Ammon's horn (tissue), 1 donor: ENCODE data around the gene U2AF2.
A peak's percentile ranks its signal among the peaks of the same experiment; 100 is the strongest.

Experiments used
- DNase-seq: peaks from one replicate; pipeline ENCODE4 v3.0.0-alpha.2; 2016; ENCODE audit warnings: low spot score

Gene U2AF2

DNA sequence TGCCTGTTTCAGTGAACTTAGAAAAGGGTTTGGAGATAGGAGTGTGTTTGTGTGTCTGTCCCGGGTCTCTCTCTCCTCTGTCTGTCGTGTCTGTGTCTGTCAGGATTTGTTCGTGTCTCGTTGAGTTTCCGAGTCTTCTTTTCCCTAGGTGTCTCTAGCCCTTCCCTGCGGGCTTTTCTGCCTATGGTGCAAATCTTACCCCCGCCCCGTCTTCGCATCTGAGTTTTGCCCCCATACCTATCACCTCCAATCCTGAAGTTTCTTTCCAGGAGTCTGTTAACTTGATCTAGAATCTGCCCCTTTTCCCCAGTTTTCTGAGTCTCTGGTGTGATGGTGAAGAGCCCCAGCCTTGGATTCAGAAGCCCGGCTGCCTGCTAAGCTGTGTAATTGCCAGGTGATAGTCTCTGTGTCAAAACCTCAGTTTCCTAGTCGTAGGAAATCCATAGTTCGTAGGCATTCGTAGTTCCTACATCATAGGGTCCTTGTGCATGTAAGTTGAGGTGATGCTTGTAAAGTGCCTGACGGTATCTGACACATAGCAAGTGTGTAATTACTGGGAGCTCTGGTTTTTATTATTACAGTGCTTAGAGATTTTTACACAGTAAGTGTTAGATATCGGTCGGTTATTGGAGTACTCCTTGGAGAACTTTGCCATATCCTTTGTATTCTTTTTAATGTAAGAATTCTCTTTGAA, 21.0 kb downstream of the U2AF2 start:
- no peak for DNase-seq

DNA sequence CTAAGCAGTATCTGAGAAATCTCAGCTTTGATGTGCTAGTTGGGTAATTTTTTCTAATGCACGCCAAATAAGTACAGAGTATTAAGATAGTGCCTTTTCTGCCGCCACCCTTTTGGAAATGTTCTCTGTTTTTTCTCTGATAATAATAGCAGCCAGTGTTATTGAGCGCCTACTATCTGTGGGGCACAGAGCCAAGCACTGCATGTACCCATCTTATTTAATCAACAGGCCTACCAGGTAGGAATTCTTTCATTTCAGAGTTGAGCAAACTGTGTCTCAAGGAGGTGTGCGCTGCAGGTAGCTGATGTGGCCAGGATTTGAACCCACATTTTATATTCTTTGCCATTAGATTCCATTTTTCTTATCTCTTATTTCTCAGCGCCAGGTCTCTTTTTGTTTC, 21.5 kb downstream of the U2AF2 start:
- DNase-seq, result peak; percentile 28

DNA sequence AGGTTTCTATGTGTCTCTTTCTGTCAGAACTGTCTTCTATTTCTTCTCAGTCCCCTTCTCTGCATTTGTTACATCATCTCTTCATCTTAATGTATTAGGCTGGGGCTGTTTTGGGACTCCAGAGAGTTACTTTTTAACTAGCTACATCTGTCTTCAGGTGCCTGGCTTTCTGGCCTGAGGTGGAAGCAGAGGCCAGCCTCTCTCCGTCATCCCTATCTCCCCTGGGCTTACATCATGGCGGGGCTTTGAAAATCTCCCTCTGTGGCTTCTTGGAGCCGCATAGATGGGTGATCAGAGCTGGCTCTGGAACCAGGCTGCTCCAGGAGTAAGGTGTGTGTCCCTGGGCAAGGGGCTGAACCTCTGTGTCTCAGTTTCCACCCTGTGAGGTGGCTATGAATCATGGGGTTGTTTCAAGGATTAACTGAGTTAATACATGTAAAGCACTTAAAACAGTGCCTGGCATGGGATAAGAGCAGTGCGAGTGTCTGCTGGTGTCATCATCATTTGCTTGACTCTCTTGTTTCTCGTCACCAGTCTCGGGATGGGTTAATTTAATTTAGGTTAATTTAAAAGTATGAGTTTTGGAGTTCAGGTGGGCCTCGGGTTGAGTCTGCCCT, 22.2 kb downstream of the U2AF2 start:
- no peak for DNase-seq

DNA sequence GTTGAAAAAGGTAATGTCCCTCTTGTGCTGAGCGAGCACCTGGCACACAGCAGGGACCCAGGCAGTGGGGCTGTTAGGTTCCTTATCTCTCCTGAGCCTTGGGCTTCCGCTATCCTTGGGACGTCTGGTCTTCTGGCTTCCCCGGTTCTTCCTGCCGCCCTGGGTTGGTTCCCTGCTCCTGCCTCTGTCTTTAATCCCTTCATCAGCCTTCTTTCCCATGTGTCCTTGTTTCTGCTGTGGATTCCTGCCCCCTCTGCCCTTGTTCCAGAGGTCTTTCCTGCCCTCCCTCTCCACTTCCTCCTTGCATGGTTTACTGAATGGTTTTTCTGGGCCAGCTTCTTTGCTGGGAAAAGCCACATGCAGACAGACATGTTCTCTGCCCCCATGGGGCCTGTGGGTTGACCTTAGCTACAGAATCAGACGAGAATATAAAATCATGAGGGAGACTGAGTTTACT, 22.8 kb downstream of the U2AF2 start:
- no peak for DNase-seq

DNA sequence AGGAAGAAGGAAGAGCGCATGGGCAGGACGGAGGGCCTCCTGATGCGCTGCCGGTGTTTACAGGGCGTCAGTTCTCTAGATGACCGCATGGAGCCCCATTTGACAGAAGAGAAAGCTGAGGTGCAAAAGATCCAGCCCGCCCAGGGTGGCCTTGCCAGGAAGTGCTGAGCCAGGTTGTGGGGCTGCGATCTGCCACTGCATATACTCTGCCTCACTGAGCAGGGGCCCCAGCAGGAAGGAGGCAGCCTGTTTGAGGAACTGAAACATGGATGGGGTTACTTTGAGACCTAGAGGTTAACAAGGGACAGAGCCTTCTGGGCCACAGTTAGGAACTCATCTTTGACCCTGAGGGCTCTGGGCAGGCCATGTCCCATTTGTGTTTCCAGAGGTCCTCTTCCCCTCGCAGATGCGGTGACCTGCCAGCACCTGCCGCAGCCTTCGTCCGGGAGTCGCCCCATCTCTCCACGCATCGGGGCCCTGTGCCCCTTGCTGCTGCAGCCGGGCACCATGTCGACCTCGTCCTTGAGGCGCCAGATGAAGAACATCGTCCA, 23.4 kb downstream of the U2AF2 start:
- peak; percentile 76 for DNase-seq

DNA sequence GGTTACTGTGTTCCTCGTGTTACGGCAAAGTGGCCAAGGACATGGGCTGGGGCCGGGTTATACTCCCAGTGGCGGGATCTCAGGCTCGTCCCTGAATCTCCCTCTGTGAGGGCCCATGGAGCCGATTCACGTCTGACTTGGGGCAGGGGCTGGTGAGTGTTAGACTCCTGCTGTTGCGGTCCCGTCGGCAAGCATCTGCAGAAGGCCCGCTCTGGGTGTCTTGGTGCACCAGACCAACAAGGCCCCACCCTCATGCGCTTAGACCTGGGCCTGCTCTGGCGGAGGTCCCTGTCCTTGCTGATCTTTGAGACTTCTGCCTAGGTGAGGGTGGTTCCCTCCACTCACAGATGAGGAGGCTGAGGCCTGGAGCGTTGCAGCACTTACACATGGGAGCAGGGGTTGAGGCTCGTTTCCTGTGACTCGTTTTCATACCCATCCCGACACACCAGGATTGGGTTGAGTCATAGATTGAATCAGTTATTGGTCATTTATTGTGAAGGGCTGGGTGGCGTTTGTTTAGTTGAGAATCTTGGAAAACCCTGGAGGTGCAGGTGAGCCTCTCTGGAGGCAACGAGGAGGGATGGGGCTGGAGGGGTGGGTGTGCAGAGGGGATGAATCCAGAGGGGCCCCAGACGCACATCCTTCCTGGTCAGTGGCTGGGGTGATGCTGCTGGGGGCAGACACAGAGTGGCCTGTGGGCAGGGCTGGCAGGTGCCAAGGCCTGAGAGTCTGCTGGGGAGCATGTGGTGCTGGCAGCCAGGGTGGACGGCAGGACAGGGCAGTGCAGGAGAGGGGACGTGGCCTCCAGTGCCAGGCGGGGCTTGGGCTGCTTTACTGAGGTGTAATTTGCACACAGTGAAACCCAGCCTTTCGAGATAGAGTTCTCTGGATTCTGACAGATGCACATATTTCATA, 24.8 kb downstream of the U2AF2 start:
- DNase-seq, result no peak

DNA sequence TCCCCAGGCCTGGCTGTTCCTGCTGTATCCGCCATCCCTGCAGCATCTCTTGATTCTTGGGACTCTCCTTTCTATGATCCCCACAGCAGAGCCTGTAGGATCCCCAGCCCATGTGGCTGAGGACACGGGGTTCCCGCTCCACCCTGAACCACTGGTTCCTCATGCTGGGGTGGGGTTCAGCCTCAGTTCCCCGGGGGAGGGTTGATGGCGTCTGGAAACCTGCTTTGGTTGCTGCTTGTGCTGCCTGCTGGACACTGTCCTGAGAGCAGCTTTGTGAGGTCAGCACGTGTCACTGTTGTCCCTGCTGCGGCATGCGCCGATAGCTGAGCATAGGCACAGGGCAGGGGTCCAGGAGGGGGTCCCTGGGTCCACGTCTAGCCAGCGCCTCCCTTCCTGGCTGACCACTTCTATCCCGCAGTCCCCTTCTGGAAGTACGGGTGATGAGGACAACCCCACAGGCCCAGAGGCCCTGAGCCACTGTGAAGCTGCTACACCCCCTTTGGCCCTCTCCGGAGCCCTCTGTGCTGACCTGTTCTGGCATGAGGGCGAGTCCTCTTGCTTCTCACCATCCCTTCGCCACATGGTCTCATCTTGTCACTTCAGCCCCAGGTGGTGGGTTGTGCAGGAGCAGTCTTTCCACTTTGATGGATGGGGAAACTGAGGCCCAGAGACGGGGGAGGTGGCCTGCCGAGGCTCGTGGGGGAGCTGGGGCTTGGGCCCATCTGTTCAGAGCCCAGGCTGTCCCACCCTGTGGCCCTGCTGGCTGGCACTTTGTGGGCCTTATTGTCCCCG, 25.7 kb downstream of the U2AF2 start:
- DNase-seq, result no peak

DNA sequence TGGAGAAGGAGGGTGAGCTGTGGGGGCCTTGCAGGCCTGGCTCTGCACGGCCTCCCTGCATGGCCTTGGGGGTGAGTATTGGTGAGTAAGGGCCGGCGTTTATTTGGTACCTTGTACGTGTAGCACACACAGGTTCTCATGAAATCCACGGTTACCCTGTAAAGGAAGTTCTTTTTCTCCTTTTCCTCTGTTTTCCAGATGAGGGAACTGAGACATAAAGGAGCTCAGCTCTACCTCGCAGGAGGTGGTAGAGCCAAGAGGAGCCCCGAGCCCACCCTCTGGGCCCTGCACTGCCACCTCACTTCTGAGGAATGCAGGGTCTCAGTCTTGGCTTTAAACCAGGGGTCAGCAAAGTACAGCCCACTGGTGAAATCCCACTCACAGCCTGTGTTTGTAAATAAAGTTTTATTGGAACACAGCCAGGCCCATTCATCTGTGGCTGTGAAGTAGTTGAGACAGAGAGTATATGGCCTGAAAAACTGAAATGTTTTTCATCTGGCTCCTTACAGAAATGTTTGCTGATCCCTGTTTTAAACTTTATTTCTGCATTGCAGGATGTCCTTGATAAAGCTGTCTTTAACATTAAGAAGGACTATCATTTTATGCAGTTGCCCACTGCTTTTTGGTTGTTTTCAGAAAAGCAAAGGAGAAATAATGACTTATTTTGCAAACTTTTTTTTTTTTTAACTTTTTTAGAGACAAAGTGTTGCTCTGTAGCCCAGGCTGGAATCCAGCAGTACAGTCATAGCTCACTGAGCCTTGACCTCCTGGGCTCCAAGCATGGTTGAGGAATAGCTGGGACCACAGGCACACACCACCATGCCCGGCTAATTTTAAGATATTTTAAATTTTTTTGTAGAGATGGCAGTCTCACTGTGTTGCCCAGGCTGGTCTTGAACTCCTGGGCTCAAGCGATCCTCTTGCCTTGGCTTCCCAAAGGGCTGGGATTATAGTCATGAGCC, 26.6 kb downstream of the U2AF2 start:
- DNase-seq, result no peak

DNA sequence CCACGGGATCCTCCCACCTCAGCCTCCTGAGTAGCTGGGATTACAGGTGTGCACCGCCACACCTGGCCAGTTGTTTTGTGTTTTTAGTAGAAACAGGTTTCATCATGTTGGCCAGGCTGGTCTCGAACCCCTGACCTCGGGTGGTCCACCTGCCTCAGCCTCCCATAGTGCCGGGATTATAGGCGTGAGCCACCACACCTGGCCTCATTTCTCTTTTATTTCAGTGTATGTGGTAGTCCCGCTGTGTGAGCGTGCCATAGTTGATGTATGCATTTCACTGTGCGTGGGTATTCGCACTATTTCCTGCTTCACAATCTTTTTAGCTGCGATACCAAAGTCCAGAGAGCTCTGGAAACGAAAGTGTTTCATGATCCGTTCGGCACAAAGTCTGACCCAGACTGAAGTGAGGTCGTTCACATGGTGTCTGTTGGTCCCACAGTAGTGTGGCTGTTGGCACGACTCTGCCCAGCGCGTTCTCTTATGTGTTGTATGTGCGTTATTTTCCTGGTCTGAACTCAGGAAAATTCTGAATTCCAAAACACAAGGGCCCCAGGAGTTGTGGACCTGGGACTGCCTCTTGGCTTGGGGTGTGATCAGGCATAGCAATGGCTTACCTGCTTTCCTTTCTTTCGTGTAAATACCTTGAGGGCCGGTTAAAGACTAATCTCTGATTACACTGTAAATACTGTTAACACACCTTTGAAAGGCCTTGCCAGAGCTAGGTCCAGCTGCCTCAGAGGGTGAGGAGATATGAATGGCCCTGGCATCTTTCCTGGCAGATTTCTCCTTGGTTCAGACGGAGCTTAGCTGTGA, 28.8 kb downstream of the U2AF2 start:
- DNase-seq, result no peak

DNA sequence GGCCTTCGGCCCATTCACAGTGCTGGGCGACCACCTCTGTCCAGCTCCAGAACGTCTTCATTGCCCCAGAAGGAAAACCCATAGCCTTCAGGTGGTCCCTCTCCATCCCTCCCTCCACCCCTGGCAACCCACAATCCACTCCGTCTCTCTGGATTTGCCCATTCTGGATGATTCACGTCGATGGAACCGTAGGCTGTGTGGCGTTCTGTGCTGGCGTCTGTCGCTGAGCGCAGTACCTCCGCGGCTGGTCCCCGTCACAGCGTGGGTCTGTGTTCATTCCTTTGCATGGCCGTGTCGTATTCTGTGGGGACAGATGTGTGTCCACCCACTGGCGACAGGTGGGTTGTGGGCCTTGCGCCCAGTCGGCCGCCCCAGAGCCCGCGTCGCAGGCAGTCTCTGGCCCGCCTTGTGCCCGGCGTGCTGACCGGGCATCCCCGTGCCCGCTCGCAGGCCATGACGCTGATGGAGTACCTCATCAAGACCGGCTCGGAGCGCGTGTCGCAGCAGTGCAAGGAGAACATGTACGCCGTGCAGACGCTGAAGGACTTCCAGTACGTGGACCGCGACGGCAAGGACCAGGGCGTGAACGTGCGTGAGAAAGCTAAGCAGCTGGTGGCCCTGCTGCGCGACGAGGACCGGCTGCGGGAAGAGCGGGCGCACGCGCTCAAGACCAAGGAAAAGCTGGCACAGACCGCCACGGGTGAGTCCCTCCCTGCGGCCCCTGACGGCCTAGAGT, 30.3 kb downstream of the U2AF2 start:
- DNase-seq, result no peak

DNA sequence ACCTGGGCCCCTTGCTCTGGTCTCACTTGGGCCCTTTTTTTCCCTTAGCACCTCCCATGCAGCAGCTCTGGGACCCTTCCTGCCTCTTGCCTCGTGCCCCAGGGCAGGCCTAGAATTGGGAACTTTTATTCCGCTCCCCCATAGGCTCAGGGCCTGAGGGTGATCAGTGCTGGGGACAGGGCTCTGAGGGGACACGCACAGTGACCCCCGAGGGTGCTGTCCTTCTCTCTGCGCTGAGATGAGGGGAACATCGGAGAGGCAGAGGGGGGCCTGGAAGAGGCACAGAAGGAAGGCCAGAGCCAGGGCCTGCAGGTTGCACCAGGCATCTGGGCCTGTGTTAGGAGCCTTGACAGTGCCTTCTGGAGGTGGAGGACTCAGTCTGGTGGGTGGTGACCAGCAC, 30.9 kb downstream of the U2AF2 start:
- DNase-seq, result no peak

DNA sequence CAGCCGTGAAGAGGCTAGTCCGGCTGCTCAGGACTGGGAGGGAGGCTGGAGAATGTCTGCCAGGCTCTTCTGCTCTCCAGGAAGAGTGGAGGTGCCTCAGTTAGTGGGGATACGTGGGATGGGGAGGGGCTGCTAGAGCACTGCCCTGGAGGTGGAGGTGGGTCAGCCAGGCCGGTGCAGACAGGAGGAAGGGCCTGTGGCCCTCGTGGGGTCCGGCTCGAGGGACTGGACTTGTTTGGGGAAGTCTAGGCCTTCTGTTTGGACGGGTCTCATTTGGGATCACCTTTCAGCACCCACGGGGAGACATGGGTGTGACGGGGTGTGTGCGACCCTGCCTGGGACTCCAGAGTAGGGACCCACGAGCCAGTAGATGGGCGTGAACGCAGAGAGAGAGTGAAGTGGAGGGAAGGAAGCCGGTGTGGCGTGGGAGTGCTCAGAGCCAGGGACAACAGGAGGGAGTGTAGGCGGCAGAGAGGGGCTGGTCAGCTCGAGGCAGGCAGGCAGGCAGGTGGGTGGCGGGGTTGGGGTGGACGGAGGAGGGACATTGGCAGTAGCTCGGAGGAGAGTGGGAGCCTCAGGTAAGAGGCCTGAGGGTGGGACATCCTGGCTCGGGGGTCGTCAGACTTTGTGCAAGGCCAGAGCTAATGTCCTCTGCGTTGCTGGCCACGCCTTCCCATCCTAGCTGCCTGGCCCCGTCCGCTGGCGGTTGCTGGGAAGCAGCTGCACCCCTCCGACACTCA, 31.6 kb downstream of the U2AF2 start:
- no peak for DNase-seq

DNA sequence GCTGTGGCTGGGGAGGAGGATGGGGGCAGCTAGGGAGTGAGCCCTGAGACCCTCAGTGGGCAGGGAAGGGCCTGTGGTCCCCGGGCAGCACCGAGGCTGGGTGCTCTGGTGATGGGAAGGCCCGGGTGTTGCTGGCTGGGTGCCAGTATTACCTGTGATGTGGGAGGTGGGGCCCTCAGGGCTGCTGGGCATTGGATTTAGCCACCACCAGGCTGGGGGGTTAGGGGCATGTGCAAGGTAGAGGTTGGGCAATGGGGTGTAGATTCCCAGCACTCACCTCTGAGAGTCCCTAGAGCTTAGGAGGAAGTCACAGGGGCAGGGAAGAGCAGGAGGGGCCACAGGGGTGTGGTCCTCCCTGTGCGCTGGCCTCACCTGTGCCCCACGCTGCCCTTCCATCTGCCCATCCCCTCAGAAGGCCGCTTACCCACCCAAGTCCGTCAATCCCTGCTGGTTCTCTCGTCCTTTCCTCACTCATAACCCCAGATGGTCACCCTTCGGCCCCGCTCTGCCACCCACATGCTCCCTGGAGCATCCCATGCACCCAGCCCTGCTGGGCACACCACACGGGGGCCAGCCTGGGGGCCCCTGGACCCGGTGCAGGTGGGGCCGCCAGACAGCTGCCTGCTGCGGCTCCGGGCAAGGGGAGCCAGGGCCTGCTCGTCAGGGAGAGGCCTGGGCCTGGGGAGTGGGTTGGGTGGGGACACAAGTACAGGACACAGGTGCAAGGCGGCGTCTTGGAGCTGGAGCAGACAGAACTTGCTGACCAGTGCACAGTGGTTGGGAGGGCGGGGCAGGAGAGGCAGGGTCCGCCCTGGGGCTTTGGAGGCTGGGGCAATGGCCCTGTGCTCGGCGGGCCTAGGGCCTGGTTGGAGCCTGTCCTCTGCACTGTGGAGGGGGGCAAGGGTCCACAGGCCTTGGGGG, 32.7 kb downstream of the U2AF2 start:
- DNase-seq, result no peak

DNA sequence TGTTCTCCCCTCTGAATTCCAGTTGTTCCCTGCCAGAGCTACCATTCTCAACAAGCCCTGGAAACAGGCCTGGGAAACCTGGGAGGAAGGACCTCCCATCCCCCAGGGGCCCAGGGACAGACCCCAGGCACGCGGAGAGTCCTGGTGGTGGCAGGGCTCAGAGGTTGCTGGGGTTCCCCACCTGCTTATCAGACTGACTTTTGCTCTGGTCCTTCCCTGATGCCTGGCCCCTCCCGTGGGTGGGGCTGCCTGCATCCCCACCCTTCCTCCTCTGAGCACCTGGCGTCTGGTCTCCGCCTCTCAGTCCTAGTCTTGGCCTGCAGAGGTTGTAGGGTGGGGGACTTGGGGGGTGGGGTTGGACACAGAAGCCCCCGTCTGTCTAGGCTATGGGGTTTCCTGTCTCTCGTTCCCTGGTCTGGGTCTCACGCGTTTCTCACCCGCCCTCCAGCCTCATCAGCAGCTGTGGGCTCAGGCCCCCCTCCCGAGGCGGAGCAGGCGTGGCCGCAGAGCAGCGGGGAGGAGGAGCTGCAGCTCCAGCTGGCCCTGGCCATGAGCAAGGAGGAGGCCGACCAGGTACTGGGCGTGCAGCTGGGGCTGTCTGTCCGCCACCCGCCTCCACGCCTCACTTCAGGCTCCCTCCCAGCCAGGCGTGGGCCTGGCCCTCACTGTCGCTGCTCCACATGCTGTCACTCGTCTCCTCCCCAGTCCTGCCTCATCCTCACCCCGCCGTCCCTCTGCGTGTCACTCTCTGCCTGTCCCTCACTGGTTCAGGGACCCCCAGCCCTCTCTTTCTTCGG, 33.8 kb downstream of the U2AF2 start:
- no peak for DNase-seq

DNA sequence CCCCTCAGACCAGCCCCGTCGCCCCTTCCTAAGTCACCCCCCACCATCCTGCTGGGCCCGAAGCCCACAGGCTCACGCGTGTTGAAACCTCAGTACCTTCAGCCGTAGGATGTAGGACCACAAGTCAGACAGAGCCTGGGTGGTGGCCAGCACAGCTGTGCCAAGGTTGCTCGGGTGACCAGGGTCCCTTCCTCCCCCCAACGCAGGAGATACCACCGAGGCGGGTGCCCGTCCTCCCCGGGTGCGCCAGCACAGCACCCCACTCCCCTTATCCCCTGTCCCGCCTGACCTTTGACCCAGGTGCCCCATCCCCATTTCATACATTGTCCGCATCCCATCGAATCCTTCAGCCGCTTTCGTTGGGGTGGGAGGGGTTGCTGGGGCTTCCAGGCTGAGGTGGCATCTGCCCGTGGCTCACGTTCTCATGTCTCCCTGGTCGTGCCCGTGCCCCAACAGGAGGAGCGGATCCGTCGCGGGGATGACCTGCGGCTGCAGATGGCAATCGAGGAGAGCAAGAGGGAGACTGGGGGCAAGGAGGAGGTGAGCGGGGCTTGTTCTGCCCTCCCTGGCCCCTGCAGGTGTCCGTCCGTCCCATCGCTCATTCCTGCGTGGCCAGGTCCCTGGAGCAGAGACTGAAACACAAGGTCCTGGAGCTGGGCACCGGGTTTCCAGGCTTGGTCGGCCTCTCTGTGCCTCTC, 34.7 kb downstream of the U2AF2 start:
- no peak for DNase-seq
